K562 (cell line): ENCODE measurements around the gene HUS1. TPM values are rescaled to one million over a fixed set of nuclear protein-coding genes. Genes with fewer than 3 reads are reported as not detected.

ENCODE experiments used
- ATAC-seq: fragments of 200-7000 bp; cut with Tn5 transposase; 3 replicates; pipeline ENCODE4 v1.9.1; 2020; ENCODE audit warnings: moderate library complexity
- BruUV-seq: library from RNA; stranded (reverse); fragments of 400-500 nt; replicated peaks from 2 replicates; lab custom pipeline; 2021; lab: Mats Ljungman, UMichigan
- CTCF ChIA-PET: fragments of 300-600 bp; formaldehyde crosslinking; extraction: SDS; loops from one replicate; lab custom pipeline; 2021; ENCODE audit warnings: low intra/inter-chr PET ratio; lab: Yijun Ruan, JAX
- POLR2A ChIA-PET: fragments of 300-600, 350-650 bp; sonication (Branson Sonifier 250); formaldehyde crosslinking; extraction: SDS; loops from one replicate; lab custom pipeline; 2021; ENCODE audit warnings: antibody characterized with exemption, inconsistent platforms; lab: Yijun Ruan, JAX
- DNase-seq, 4 experiments: peaks; one replicate each; pipeline versions ENCODE4 v3.0.0 to v3.0.0-alpha.2; 2011 to 2018; ENCODE audit warnings: low spot score in 3 of 4, mixed read lengths in 3 of 4; ENCODE audit errors: extremely low read depth in 1 of 4
- FAIRE-seq: peaks from 2 replicates; lab custom pipeline; 2011; peaks lifted over from hg19 to GRCh38; lab: Jason Lieb, UNC
- H2AFZ ChIP-seq: 2 replicates; pipeline ENCODE4 v1.6.0; 2011; ENCODE audit warnings: low read depth, low read length, control low read depth, inconsistent platforms
- H3K27ac ChIP-seq: fragments of 200-600 bp; 3 replicates; pipeline ENCODE4 v1.8.0; 2011; ENCODE audit warnings: low read depth, mild to moderate bottlenecking, control low read depth, inconsistent platforms, low read length, moderate library complexity, mixed read lengths; ENCODE audit errors: extremely low read depth
- H3K27me3 ChIP-seq, 2 experiments: fragments of 300-600 bp in 1 of 2; 2 replicates in 1 of 2; 3 replicates in 1 of 2; pipeline versions ENCODE4 v1.6.0 to v1.8.0; 2011; ENCODE audit warnings: inconsistent platforms in 2 of 2, low read length in 2 of 2, mild to moderate bottlenecking in 1 of 2, mixed read lengths in 1 of 2, moderate library complexity in 1 of 2; ENCODE audit not compliant: control insufficient read depth in 2 of 2, insufficient read depth in 2 of 2
- H3K36me3 ChIP-seq: fragments of 300-600 bp; 3 replicates; pipeline ENCODE4 v1.8.0; 2011; ENCODE audit warnings: mild to moderate bottlenecking, low read length, inconsistent platforms; ENCODE audit not compliant: control insufficient read depth, insufficient read depth
- H3K4me1 ChIP-seq, 2 experiments: fragments of 200-600 bp in 1 of 2; replicated peaks in 1 of 2; 2 replicates in 1 of 2; 3 replicates in 1 of 2; pipeline versions ENCODE4 v1.5.1 to v1.8.0; 2011; ENCODE audit warnings: inconsistent platforms in 2 of 2, low read length in 2 of 2, mild to moderate bottlenecking in 1 of 2, mixed read lengths in 1 of 2, moderate library complexity in 1 of 2; ENCODE audit not compliant: control insufficient read depth in 2 of 2, insufficient read depth in 2 of 2
- H3K4me2 ChIP-seq: 2 replicates; pipeline ENCODE4 v1.6.1; 2011; ENCODE audit warnings: low read length, control low read depth, inconsistent platforms, mixed read lengths; ENCODE audit not compliant: insufficient read depth
- H3K4me3 ChIP-seq: fragments of 200-600 bp; sonication (generic), shearing (Covaris generic); 2 replicates; pipeline ENCODE4 v1.5.1; 2016; ENCODE audit warnings: control low read depth, inconsistent platforms
- H3K79me2 ChIP-seq: fragments of 200-600 bp; 3 replicates; pipeline ENCODE4 v1.8.0; 2011; ENCODE audit warnings: low read length, inconsistent platforms; ENCODE audit not compliant: control insufficient read depth, insufficient read depth
- H3K9ac ChIP-seq, 2 experiments: 2 replicates each; pipeline versions ENCODE4 v1.6.0 to v1.6.1; 2011; ENCODE audit warnings: low read depth in 2 of 2, low read length in 2 of 2, control low read depth in 1 of 2, inconsistent platforms in 1 of 2, mild to moderate bottlenecking in 1 of 2, mixed read lengths in 1 of 2; ENCODE audit not compliant: insufficient read depth in 1 of 2
- H3K9me1 ChIP-seq: one replicate; pipeline ENCODE4 v1.6.0; 2011; ENCODE audit warnings: inconsistent platforms, mild to moderate bottlenecking, low read length, moderate library complexity; ENCODE audit not compliant: control insufficient read depth, insufficient read depth
- H3K9me3 ChIP-seq: replicated peaks from 2 replicates; pipeline ENCODE4 v1.5.1; 2011; ENCODE audit warnings: low read depth, low read length, inconsistent platforms; ENCODE audit not compliant: control insufficient read depth, insufficient read depth
- H4K20me1 ChIP-seq: replicated peaks from 2 replicates; pipeline ENCODE4 v1.6.1; 2011; ENCODE audit warnings: low read length, inconsistent platforms, mixed read lengths; ENCODE audit not compliant: control insufficient read depth, insufficient read depth
- BRD4 ChIP-seq: fragments of 200-600 bp; sonication (generic); IDR thresholded peaks from 2 replicates; pipeline ENCODE4 v1.6.1; 2017; ENCODE audit warnings: inconsistent platforms
- DEAF1 ChIP-seq: fragments of 450-650 bp; formaldehyde crosslinking; IDR thresholded peaks from 2 replicates; pipeline ENCODE4 v1.4.0; 2020; ENCODE audit warnings: mild to moderate bottlenecking, moderate library complexity
- ETV6 ChIP-seq, 3 experiments: fragments of 150-350 bp in 1 of 3; sonication (generic) in 1 of 3; formaldehyde crosslinking in 1 of 3; IDR thresholded peaks; 2 replicates each; pipeline versions ENCODE4 v1.6.1 to v1.8.0; 2014 to 2022; ENCODE audit warnings: borderline replicate concordance in 2 of 3, low read depth in 2 of 3, antibody characterized with exemption in 1 of 3, low read length in 1 of 3, mild to moderate bottlenecking in 1 of 3, missing genetic modification reagents in 1 of 3
- FOXJ2 ChIP-seq: fragments of 200-800 bp; sonication (Bioruptor generic); IDR thresholded peaks from 2 replicates; pipeline ENCODE4 v1.6.1; 2016; ENCODE audit warnings: missing genetic modification characterization, missing compliant biosample characterization
- HDGF ChIP-seq: fragments of 450-650 bp; IDR thresholded peaks from 2 replicates; pipeline ENCODE4 v1.6.1; 2016
- PTRF ChIP-seq: fragments of 450-650 bp; IDR thresholded peaks from 2 replicates; pipeline ENCODE4 v1.6.1; 2016; ENCODE audit warnings: mild to moderate bottlenecking, missing genetic modification characterization, missing compliant biosample characterization
- PURB ChIP-seq: sonication (generic); formaldehyde crosslinking; IDR thresholded peaks from 2 replicates; pipeline ENCODE4 v1.9.0; 2021; ENCODE audit warnings: low read depth, mild to moderate bottlenecking, missing genetic modification reagents
- RREB1 ChIP-seq: fragments of 250-450 bp; sonication (Bioruptor Pico); IDR thresholded peaks from 2 replicates; pipeline ENCODE4 v1.4.0; 2020
- SMARCA4 ChIP-seq: fragments of 450-650 bp; IDR thresholded peaks from 2 replicates; pipeline ENCODE4 v1.6.1; 2016
- TAF15 ChIP-seq: fragments of 200-400 bp; formaldehyde crosslinking; IDR thresholded peaks from 2 replicates; pipeline ENCODE4 v1.6.1; 2017; ENCODE audit warnings: mild to moderate bottlenecking, low read depth, low read length, moderate library complexity
- U2AF1 ChIP-seq: fragments of 200-400 bp; formaldehyde crosslinking; optimal IDR thresholded peaks from 2 replicates; pipeline ENCODE3; 2017; ENCODE audit warnings: mild to moderate bottlenecking, low read depth, low read length, moderate library complexity
- ZNF398 ChIP-seq: fragments of 250-450 bp; sonication (Bioruptor Pico); IDR thresholded peaks from 2 replicates; pipeline ENCODE4 v1.8.0; 2021; ENCODE audit warnings: moderate library complexity, mild to moderate bottlenecking, inconsistent platforms
- ZNF780A ChIP-seq: fragments of 250-450 bp; sonication (Bioruptor Pico); IDR thresholded peaks from 2 replicates; pipeline ENCODE4 v1.5.0; 2021; ENCODE audit warnings: mild to moderate bottlenecking
- ZNF79 ChIP-seq: fragments of 250-450 bp; sonication (Bioruptor Pico); IDR thresholded peaks from 2 replicates; pipeline ENCODE4 v1.4.0; 2020; ENCODE audit warnings: low read depth, mild to moderate bottlenecking, moderate library complexity
- in situ Hi-C: fragments of 300-500 bp; cut with MboI; formaldehyde crosslinking; loops from 4 replicates; pipeline ENCODE4 v1.15.0; 2018; ENCODE audit warnings: inconsistent platforms, mixed read lengths
- intact Hi-C: fragments of 100-400 bp; cut with micrococcal nuclease; formaldehyde crosslinking; loops from 2 replicates; pipeline ENCODE4 v1.14.2; 2022
- polyA plus RNA-seq, 8 experiments: library from polyadenylated mRNA; depleted of rRNA in 4 of 8; stranded (reverse) in 5 of 8; unstranded in 3 of 8; fragments of >200 nt; fragmentation: Nextera tagmentation in 2 of 8; fragmentation: Illumina TruSeq in 1 of 8; extraction: Ambion mirVana in 2 of 8; extraction: Trizol in 1 of 8; gene quantifications; 2 replicates each; pipeline versions ENCODE4 v1.2.1 to v1.2.3, GENCODE V29; 2011 to 2014; ENCODE audit warnings: inconsistent platforms in 1 of 8, missing spikeins in 1 of 8
- total RNA-seq, 7 experiments: library from RNA; depleted of rRNA in 6 of 7; stranded (reverse); fragments of >200 nt in 6 of 7; fragmentation: Illumina TruSeq in 2 of 7; extraction: Trizol in 2 of 7; gene quantifications; 2 replicates each; pipeline versions ENCODE4 v1.2.1 to v1.2.3, GENCODE V29; 2011 to 2021; ENCODE audit warnings: low replicate concordance in 1 of 7

Gene HUS1
- total and polyA plus RNA-seq, 9 of the 15 experiments (the other 6 are each of a cell fraction or from before 2014, with no cell fraction given): 11.5 to 27.0 (median 16.5) TPM

GRCh38 chr7:47951374-47951773 is 28.0 kb downstream of the HUS1 start:
- DNase-seq (no peak), FAIRE-seq (no peak), ATAC-seq (no peak; the same call in 2 of the 3 replicates)
- POLR2A ChIA-PET: interaction anchor here (0.6 to 0.8 kb wide), 2 partner anchors 141 to 231 kb away, joined by 3 to 4 read pairs; no protein-coding TSS in a partner anchor
- intact Hi-C loops (no loop called here), in situ Hi-C loops (no loop called here)
- Histone ChIP-seq H3K4me2 (no peak overlapping the region), H2AFZ (no peak overlapping the region), H3K9me1 (no peaks in the 10 kb centered on the region), H3K4me3 (no peak overlapping the region), H3K4me1 (no peaks in the 10 kb centered on the region), H3K9ac (no peak overlapping the region), H3K79me2 (no peaks in the 10 kb centered on the region), H3K27me3 (peaks cover 10 to 33% of the 10 kb centered on the region in 2 experiments; a peak in 4 of 5 replicates), H3K36me3 (peaks cover 9% of the 10 kb centered on the region; the same call in 1 of the 3 replicates), H4K20me1 (no peaks in the 10 kb centered on the region; the same call in 1 of the 2 replicates), H3K27ac (no peak overlapping the region), H3K9me3 (no peaks in the 10 kb centered on the region; the same call in 1 of the 2 replicates)
- CTCF ChIA-PET: no interaction called here
- BruUV-seq: no TSS peak
- TF ChIP-seq ZNF398: no peak
- TF ChIP-seq ETV6 (IDR thresholded peaks at IDR 0.05; ENCODE audit: borderline replicate concordance in 1 of 2, low read depth in 2 of 2, low read length in 1 of 2): no peak
- TF ChIP-seq ETV6 (CRISPR knock-in tag; IDR thresholded peaks at IDR 0.05; ENCODE audit: borderline replicate concordance): no peak
- TF ChIP-seq FOXJ2 (tag): no peak
- no peak for TF ChIP-seq PTRF (tag)
- TF ChIP-seq HDGF: no peak
- no peak for TF ChIP-seq PURB (CRISPR knock-in tag)
- TF ChIP-seq RREB1 (CRISPR knock-in tag): no peak
- TF ChIP-seq SMARCA4: no peak
- TF ChIP-seq DEAF1 (CRISPR knock-in tag): no peak
- no peak for TF ChIP-seq U2AF1
- no peak for TF ChIP-seq TAF15
- TF ChIP-seq BRD4: no peak
- TF ChIP-seq ZNF780A: no peak
- no peak for TF ChIP-seq ZNF79 (CRISPR knock-in tag)
